ENCODE data around the gene SGTA.
"Not testable (repeated sequence)": the region's sequence is repeated elsewhere in the genome, so short reads cannot be mapped to it uniquely, and the experiment has no call there.

Gene SGTA

GRCh38 chr19:2793126-2793525 lies 10.1 kb upstream of the SGTA start:
- DNase-seq (ENCODE audit: low read depth): no peak

DNA sequence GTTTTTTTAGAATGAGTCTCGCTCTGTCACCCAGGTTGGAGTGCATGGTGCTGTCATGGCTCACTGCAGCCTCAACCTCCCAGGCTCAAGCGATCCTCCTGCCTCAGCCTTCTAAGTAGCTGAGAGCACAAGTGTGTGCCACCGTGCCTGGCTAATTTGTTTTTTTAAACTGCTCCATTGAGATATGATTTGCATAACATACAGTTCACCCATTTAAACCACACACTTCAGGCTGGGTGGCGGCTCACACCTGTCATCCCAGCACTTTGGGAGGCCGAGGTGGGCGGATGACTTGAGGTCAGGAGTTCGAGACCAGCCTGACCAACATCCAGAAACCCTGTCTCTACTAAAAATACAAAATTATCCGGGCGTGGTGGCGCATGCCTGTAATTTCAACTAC lies 9.6 kb upstream of the SGTA start:
- not testable (repeated sequence) for DNase-seq (ENCODE audit: low read depth)

- no peak for DNase-seq (ENCODE audit: low read depth)
Measured at GRCh38 chr19:2791876-2792275, 8.8 kb upstream of the SGTA start.

GRCh38 chr19:2791440-2791839 lies 8.4 kb upstream of the SGTA start:
- no peak for DNase-seq (ENCODE audit: low read depth)

- no peak for DNase-seq (ENCODE audit: low read depth)
Measured at GRCh38 chr19:2790557-2791271, 7.6 kb upstream of the SGTA start.

GRCh38 chr19:2790194-2790556 lies 7.1 kb upstream of the SGTA start:
- no peak for DNase-seq (ENCODE audit: low read depth)

DNA sequence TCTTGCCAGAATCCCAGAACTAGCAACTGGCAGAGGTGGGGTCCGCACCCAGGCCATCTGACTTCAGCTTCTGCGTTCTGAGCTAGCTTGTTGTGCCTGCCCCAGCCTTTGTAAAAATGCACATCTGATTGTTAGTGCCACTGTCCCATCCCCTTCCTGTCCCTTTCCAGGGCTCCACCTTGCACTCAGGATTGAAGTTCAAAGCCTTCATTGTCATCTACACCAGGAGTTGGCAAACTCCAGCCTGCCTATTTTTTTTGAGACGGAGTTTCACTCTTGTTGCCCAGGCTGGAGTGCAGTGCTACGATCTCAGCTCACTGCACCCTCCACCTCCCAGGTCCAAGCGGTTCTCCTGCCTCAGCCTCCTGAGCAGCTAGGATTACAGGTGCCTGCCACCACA lies 5.2 kb upstream of the SGTA start:
- DNase-seq (ENCODE audit: low read depth): no peak

- no peak for DNase-seq (ENCODE audit: low read depth)
Measured at GRCh38 chr19:2787115-2787514, 4.0 kb upstream of the SGTA start.

DNA sequence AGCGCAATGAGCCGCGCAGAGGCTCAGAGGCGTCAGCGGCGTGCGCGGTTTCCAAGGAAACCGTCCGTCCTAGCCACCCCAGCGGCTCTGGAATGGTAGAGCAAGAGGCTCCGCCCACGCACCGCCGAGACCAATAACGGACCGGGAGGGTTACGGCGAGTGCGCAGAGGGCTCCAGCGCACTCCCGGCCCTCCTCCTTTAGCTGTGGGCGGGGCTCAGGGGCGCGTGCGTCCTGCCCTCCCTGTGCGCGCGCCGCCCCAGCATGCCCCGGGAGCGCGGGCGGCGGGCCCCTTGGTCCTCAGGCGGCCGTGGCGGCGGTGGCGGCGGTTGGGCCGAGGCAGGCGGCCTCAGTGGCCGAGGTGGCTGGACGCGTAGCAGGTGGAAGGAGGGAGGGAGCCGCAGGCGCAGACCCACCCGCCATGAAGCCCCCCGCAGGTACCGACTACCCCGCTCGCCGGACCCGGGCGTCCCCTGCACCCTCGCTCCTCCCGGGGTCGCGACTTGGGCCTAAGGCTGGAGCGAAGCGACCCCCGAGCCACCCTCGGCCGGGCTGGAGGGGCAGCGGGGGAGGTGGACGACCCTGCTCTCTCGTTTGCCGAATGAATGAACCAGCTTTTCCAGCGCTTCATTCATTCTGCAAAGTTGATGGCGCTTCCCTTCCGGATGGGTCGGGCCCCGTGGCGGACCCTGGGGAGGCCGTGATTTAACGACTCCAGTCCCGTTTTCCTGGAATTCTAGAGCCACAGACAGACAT lies 2.3 kb upstream of the SGTA start, which contains the start of gene THOP1:
Gene THOP1 (plus strand): TSS at position 260 of the 754 bp plus-strand sequence. CDS start 160 bp downstream, at position 420.
- DNase-seq (ENCODE audit: low read depth): peak; percentile 98

GRCh38 chr19:2783781-2784145 lies 690 bp upstream of the SGTA start:
- no peak for DNase-seq (ENCODE audit: low read depth)

GRCh38 chr19:2782329-2782935 lies 641 bp downstream of the SGTA start:
- DNase-seq (ENCODE audit: low read depth): no peak

GRCh38 chr19:2780284-2780683 lies 2.8 kb downstream of the SGTA start:
- no peak for DNase-seq (ENCODE audit: low read depth)

GRCh38 chr19:2779121-2779740 lies 3.8 kb downstream of the SGTA start:
- no peak for DNase-seq (ENCODE audit: low read depth)

- no peak for DNase-seq (ENCODE audit: low read depth)
Measured at GRCh38 chr19:2777952-2778683, 5.0 kb downstream of the SGTA start.

DNA sequence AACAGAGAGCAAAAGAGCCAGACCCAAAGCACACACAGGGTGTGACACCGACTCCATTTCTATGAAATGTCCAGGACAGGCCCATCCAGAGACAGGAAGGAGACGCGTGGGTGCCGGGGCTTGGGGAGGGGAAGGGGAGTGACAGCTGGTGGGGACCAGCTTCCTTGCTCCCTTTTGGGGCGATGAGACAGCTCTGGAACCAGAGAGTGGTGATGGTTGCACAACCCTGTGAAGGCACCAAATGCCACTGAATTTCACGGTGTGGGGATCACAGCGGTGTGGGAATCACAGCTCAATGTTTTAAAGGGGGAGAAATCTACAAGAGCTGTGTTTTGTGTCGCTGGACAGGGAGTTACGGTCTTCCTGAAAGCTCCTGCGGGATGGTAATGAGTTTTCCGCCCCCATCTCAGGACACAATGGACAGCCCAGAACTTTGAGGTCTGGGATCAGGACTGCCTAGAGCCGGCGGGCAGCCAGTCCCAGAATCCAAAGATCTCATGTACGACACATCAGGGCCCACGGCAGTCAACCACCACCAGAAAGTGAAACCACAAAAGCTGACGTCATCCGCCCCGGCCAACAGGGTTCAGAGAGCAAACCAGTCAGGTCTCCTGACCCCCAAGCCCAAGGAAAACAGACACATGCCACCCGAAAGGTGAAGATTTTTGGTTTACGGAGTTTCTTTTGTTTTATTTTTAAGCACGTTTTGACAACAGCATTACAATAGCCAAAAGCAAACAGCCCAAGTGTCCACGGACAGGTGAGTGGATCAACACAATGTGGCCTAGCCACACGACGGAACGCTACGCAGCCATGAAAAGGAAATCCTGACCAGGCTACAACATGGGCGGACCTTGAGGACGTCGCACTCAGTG lies 7.3 kb downstream of the SGTA start:
- peak; percentile 68 for DNase-seq (ENCODE audit: low read depth)

DNA sequence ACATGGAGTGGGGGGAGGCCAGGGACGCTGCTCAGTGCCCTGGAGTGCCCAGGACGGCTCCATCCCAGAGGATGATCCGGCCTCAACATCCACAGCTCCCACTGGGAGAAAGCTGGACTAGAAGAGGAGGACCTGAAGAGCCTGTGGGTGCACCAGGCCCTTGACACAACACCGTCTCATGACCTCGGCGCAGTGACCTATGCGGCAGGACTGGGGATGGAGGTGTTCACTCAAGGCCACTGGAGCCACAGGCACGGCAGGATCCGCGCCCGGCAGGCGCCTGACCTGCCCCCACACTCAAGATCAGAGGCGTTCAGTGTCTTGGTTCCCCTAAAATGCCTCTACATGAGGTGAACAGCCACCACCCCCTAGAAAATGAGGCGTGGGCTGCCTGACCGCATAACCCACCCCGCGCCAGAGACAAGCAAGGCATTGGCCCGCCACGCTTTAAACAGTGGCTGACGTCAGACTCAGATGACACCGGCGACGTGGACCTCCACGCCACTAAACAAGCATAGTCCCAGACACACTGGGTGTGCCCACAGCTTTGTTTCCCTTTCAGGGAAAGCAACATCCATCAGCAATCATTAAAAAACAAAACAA lies 8.0 kb downstream of the SGTA start:
- no peak for DNase-seq (ENCODE audit: low read depth)

- DNase-seq (ENCODE audit: low read depth): no peak
Measured at GRCh38 chr19:2774083-2774679, 8.9 kb downstream of the SGTA start.

DNA sequence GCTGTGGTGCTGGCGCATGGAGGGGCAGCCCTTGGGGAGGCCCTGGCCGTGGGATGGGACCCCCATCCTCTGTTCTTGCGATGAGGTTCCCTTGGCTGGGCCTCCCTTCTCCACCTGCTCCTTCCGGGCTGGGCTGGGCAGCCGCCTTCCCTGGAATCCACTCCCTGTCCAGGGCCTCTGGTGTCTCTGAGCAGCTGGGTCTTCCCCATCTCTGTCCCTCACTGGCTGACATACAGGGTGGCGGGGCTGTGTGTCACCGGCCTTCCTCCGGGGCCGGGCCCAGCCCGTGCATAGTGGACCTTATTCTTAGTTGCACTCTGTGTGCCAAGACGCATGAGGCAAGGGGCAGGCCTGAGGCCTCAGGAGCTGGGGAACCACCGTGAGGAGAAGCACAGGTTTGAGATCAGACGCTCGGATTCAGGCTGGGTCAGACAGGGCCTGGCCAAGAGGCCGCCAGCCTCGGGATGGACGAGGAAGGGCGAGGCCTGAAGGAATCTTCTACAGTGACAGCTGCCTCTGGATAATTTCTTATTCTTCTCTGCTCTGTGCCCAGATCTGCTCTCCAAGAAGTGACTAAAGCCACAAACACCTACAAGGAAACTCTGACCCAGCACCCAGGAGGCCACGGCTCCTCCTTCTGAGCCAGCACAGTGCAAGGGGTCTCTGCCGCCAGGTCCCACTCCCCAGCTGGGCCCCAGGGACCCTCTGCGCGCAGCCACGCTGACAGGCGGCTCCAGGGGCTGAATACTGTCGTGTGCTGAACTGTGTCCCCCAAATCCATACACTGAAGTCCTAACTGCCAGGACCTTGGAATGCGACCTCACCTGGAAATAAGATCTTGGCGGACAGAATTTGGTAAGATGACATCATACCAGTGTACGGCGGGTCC lies 11.0 kb downstream of the SGTA start:
- DNase-seq (ENCODE audit: low read depth): no peak

Data from stimulated activated CD8-positive, alpha-beta memory T cell treated with anti-CD3 and anti-CD28 coated beads, Interleukin-4, amount 100 ng/mL, for 24 hours (primary cell).